SU-DHL-6 (cell line): ENCODE data around the gene PPP1R37.

Source experiments
- H2AFZ ChIP-seq: fragments of 200-600 bp; sonication (generic); 2 replicates; pipeline ENCODE4 v1.6.1; 2014; ENCODE audit warnings: low read depth, mild to moderate bottlenecking, moderate library complexity, mixed read lengths, antibody characterized with exemption, low read length; ENCODE audit not compliant: severe bottlenecking
- H3F3A ChIP-seq: fragments of 200-600 bp; shearing (Covaris generic); 2 replicates; pipeline ENCODE4 v1.6.0; 2016; ENCODE audit warnings: antibody characterized with exemption, mild to moderate bottlenecking; ENCODE audit not compliant: insufficient read depth
- H3K27ac ChIP-seq: fragments of 200-600 bp; sonication (generic); 2 replicates; pipeline ENCODE4 v1.5.1; 2016; ENCODE audit warnings: low read depth, mild to moderate bottlenecking, low read length, moderate library complexity, mixed read lengths
- H3K27me3 ChIP-seq: fragments of 200-600 bp; sonication (generic), shearing (Covaris generic); 2 replicates; pipeline ENCODE4 v1.6.0; 2014; ENCODE audit warnings: mild to moderate bottlenecking, low read length
- H3K36me3 ChIP-seq: fragments of 200-600 bp; sonication (generic); 2 replicates; pipeline ENCODE4 v1.6.1; 2014; ENCODE audit warnings: mild to moderate bottlenecking, low read length, mixed read lengths
- H3K4me2 ChIP-seq: fragments of 300-600, 200-600 bp; shearing (Covaris generic), sonication (generic); 2 replicates; pipeline ENCODE4 v1.6.0; 2014; ENCODE audit warnings: low read length, low read depth, mild to moderate bottlenecking; ENCODE audit not compliant: poor library complexity, severe bottlenecking
- H3K4me3 ChIP-seq: fragments of 200-600 bp; sonication (generic); 2 replicates; pipeline ENCODE4 v1.5.1; 2014; ENCODE audit warnings: antibody characterized with exemption, low read length, mild to moderate bottlenecking, mixed read lengths; ENCODE audit not compliant: insufficient read depth, poor library complexity, severe bottlenecking
- H3K79me2 ChIP-seq: fragments of 200-600 bp; sonication (generic); 2 replicates; pipeline ENCODE4 v1.6.1; 2014; ENCODE audit warnings: mild to moderate bottlenecking, low read length, moderate library complexity; ENCODE audit not compliant: insufficient read depth
- H3K9ac ChIP-seq: fragments of 200-600 bp; sonication (generic); 2 replicates; pipeline ENCODE4 v1.7.0; 2014; ENCODE audit warnings: mild to moderate bottlenecking, low read length
- H3K9me2 ChIP-seq: fragments of 200-600 bp; sonication (generic); replicated peaks from 2 replicates; pipeline ENCODE4 v1.6.1; 2014; ENCODE audit warnings: low read length; ENCODE audit not compliant: insufficient read depth
- H3K9me3 ChIP-seq: fragments of 200-600 bp; sonication (generic); 2 replicates; pipeline ENCODE4 v1.6.1; 2014; ENCODE audit warnings: low read length, mixed read lengths; ENCODE audit not compliant: insufficient read depth
- H4K20me1 ChIP-seq: fragments of 200-600 bp; sonication (generic); 2 replicates; pipeline ENCODE4 v1.6.1; 2014; ENCODE audit warnings: low read depth, mild to moderate bottlenecking, antibody characterized with exemption, low read length, moderate library complexity, mixed read lengths
- EZH2phosphoT487 ChIP-seq: fragments of 200-600 bp; sonication (generic), shearing (Covaris generic); conservative IDR thresholded peaks from 2 replicates; pipeline ENCODE4 v1.6.1; 2018; ENCODE audit warnings: mild to moderate bottlenecking, antibody characterized with exemption, low read length, moderate library complexity, mixed read lengths
- TF ChIP-seq, protein P1 (sequence below): fragments of 200-600 bp; sonication (generic); IDR thresholded peaks from one replicate; pipeline ENCODE4 v1.5.1; 2017; ENCODE audit warnings: antibody characterized with exemption, mild to moderate bottlenecking, low read length, moderate library complexity; ENCODE audit not compliant: insufficient read depth, poor library complexity, severe bottlenecking

PPP1R37 gene

DNA sequence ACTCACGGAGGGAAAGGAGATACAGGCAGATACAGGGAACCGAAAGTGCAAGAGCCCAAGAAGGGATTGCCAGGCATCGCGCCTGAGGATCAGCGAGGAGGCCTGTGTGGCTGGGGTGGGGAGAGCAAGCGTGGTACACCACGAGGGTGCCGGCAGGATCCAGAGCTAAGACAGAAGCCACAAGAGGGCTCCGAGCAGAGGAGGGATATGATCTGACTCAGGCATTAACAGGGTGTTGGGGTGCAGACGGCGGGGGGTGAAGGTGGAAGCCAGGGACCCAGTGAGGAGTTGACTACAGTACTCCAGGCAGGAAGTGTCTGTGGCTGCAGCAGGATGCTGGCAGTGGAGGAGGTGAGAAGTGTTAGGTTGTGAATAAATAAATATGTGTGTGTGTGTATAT lies 5.4 kb upstream of the PPP1R37 start:
- H3K9ac ChIP-seq = no peak overlapping the region
- H4K20me1 ChIP-seq = no peaks in the 10 kb centered on the region
- peaks cover 5% of the 10 kb centered on the region; the same call in 1 of the 2 replicates for H3K9me3 ChIP-seq
- H3K9me2 ChIP-seq = no peaks in the 10 kb centered on the region
- no peak overlapping the region for H3K4me3 ChIP-seq
- H3K27ac ChIP-seq = no peak overlapping the region
- peaks cover 14% of the 10 kb centered on the region for H3F3A ChIP-seq
- no peaks in the 10 kb centered on the region for H3K27me3 ChIP-seq
- peaks cover 16% of the 10 kb centered on the region for H3K36me3 ChIP-seq
- peaks cover 23% of the 10 kb centered on the region for H3K79me2 ChIP-seq
- H3K4me2 ChIP-seq = no peak overlapping the region
- H2AFZ ChIP-seq = no peak overlapping the region
- no peak for TF ChIP-seq EZH2phosphoT487
- TF ChIP-seq, protein P1, sequence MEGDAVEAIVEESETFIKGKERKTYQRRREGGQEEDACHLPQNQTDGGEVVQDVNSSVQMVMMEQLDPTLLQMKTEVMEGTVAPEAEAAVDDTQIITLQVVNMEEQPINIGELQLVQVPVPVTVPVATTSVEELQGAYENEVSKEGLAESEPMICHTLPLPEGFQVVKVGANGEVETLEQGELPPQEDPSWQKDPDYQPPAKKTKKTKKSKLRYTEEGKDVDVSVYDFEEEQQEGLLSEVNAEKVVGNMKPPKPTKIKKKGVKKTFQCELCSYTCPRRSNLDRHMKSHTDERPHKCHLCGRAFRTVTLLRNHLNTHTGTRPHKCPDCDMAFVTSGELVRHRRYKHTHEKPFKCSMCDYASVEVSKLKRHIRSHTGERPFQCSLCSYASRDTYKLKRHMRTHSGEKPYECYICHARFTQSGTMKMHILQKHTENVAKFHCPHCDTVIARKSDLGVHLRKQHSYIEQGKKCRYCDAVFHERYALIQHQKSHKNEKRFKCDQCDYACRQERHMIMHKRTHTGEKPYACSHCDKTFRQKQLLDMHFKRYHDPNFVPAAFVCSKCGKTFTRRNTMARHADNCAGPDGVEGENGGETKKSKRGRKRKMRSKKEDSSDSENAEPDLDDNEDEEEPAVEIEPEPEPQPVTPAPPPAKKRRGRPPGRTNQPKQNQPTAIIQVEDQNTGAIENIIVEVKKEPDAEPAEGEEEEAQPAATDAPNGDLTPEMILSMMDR = no peak

DNA sequence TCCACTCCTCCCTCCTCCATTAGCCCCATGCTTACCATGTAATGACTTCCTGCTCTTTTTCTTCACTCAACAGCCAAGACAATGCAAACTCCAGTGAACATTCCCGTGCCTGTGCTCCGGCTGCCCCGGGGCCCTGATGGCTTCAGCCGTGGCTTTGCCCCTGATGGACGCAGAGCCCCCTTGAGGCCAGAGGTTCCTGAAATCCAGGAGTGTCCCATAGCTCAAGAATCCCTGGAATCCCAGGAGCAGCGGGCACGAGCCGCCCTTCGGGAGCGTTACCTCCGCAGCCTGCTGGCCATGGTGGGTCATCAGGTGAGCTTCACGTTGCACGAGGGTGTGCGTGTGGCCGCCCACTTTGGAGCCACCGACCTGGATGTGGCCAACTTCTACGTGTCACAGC lies 2.9 kb upstream of the PPP1R37 start:
- H3K27ac ChIP-seq = no peak overlapping the region
- no peaks in the 10 kb centered on the region for H3K9me2 ChIP-seq
- H3K36me3 ChIP-seq = peaks cover 14% of the 10 kb centered on the region
- TF ChIP-seq EZH2phosphoT487 = no peak
- TF ChIP-seq, protein P1 = no peak
- H4K20me1 ChIP-seq = no peaks in the 10 kb centered on the region; the same call in 1 of the 2 replicates
- no peak overlapping the region for H3K9ac ChIP-seq
- peaks cover 5% of the 10 kb centered on the region; the same call in 1 of the 2 replicates for H3K9me3 ChIP-seq
- H3K79me2 ChIP-seq = peaks cover 30% of the 10 kb centered on the region
- H3K27me3 ChIP-seq = no peaks in the 10 kb centered on the region
- H3F3A ChIP-seq = peaks cover 14% of the 10 kb centered on the region
- H2AFZ ChIP-seq = no peak overlapping the region
- no peak overlapping the region for H3K4me3 ChIP-seq
- H3K4me2 ChIP-seq = no peak overlapping the region

DNA sequence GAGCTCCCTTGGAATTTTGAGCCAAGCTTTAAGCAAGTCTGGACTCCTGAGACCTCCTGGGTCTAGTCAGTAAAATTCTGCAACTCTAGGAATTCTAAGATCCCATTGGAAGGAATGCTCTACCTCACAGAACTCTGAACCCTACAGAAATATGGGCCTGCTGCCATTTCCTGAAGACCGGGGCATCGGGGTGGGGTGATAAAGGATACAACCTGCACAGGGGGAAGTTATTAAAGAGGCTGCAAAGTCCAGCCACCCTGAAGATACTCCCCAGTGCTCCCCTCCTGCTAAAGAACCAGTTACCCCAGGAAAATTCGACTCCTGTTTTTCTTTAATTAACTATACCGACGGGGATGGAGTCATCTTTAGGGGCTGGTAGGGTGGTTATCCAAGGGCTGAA lies 2.4 kb upstream of the PPP1R37 start:
- Histone ChIP-seq H3K4me2 (no peak overlapping the region), H3K9ac (no peak overlapping the region)

More for the DNA sequence above, 2.4 kb upstream of the PPP1R37 start:
- H2AFZ ChIP-seq = no peak overlapping the region
- H3F3A ChIP-seq = peaks cover 14% of the 10 kb centered on the region
- H3K9me3 ChIP-seq = peaks cover 5% of the 10 kb centered on the region; the same call in 1 of the 2 replicates
- no peaks in the 10 kb centered on the region for H3K9me2 ChIP-seq
- no peaks in the 10 kb centered on the region for H3K27me3 ChIP-seq
- peaks cover 14% of the 10 kb centered on the region for H3K36me3 ChIP-seq
- no peak overlapping the region for H3K4me3 ChIP-seq
- TF ChIP-seq, protein P1 = no peak
- no peaks in the 10 kb centered on the region; the same call in 1 of the 2 replicates for H4K20me1 ChIP-seq
- H3K79me2 ChIP-seq = peaks cover 32% of the 10 kb centered on the region
- no peak overlapping the region for H3K27ac ChIP-seq
